ENCODE data around the gene CACNA1C. TPM values are rescaled to one million over a fixed set of nuclear protein-coding genes. Genes with fewer than 3 reads are reported as not detected.

CACNA1C gene
- total and polyA plus RNA-seq, 10 of the 15 experiments (the other 5 are each of a cell fraction or from before 2014, with no cell fraction given): under 0.01 to 0.15 (median 0.09) TPM; not detected in 5

DNA sequence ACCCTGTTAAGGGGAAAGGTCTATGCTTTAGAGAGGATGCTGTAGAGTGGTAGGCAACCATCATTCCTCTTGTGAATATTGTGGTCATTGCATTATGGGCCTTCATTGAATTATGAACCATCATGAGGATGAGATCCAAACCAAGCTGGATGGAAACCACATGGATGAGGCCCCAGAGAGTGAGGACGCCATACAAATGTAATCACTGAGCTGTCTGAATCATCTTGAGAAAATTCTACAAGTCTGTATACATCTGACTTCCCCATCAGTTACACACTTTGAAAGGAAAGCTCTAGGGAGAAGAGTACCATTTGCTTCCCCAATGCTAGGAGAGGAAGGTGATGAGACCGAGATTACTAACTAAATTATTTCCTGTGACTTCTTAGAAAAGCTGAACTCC is 172.9 kb downstream of the CACNA1C start:
- no TSS peak for BruUV-seq (replicated peaks)
- TF ChIP-seq RBBP5 (conservative IDR thresholded peaks at IDR 0.05) (no peak), EED (IDR thresholded peaks at IDR 0.05; ENCODE audit: low read depth) (no peak), NBN (IDR thresholded peaks at IDR 0.05) (no peak)
- TF ChIP-seq, protein P1, sequence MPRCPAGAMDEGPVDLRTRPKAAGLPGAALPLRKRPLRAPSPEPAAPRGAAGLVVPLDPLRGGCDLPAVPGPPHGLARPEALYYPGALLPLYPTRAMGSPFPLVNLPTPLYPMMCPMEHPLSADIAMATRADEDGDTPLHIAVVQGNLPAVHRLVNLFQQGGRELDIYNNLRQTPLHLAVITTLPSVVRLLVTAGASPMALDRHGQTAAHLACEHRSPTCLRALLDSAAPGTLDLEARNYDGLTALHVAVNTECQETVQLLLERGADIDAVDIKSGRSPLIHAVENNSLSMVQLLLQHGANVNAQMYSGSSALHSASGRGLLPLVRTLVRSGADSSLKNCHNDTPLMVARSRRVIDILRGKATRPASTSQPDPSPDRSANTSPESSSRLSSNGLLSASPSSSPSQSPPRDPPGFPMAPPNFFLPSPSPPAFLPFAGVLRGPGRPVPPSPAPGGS (IDR thresholded peaks at IDR 0.05; ENCODE audit: borderline replicate concordance, insufficient read depth, low read depth, low read length, poor library complexity, severe bottlenecking): no peak
- H2AFZ ChIP-seq (ENCODE audit: control insufficient read depth, low read depth, low read length): no peak overlapping the region
- no peak for FAIRE-seq
- ATAC-seq: no peak
- SMC1A ChIA-PET (ENCODE audit: uncharacterized antibody, unreplicated experiment): interaction anchor here (1.3 kb wide), 1 partner anchor 62 kb away, joined by 3 read pairs; no protein-coding TSS in a partner anchor
- no peaks in the 10 kb centered on the region for H3K36me3 ChIP-seq (ENCODE audit: control insufficient read depth in 2 of 2, insufficient read depth in 2 of 2, low read length in 1 of 2)
- no peak overlapping the region for H3K27ac ChIP-seq (ENCODE audit: control insufficient read depth, insufficient read depth)
- H3K27me3 ChIP-seq (replicated peaks in 1 of 2; ENCODE audit: control insufficient read depth in 2 of 2, insufficient read depth in 2 of 2, low read length in 1 of 2): peaks cover 0 to 1% of the 10 kb centered on the region in 2 experiments; a peak in 1 of 4 replicates
- no peaks in the 10 kb centered on the region for H3K9me3 ChIP-seq (replicated peaks; ENCODE audit: control insufficient read depth, insufficient read depth, low read length)
- CTCF ChIA-PET: no interaction called here
- RAD21 ChIA-PET (ENCODE audit: unreplicated experiment): no interaction called here
- H3K4me1 ChIP-seq (ENCODE audit: control insufficient read depth, insufficient read depth, low read length): no peaks in the 10 kb centered on the region
- intact Hi-C loops (cut with micrococcal nuclease; ENCODE audit: unreplicated experiment): no loop called here
- in situ Hi-C loops (cut with MboI): no loop called here
- no peak overlapping the region for H3K4me2 ChIP-seq (ENCODE audit: control insufficient read depth, insufficient read depth)
- H3K79me2 ChIP-seq (ENCODE audit: control insufficient read depth, insufficient read depth, low read length): no peaks in the 10 kb centered on the region
- WGBS (ENCODE audit: insufficient coverage, insufficient replicate concordance, low lambda C conversion rate, missing lambda C conversion rate): 3% methylated on average over 2 of the region's 2 CpGs
- no peaks in the 10 kb centered on the region for H4K20me1 ChIP-seq (ENCODE audit: control insufficient read depth, insufficient read depth)
- POLR2A ChIA-PET: no interaction called here
- no peak overlapping the region for H3K4me3 ChIP-seq
- no peak overlapping the region for H3K9ac ChIP-seq (ENCODE audit: control insufficient read depth, insufficient read depth, low read length)
- DNase-seq (ENCODE audit: low read depth, low spot score): no peak

DNA sequence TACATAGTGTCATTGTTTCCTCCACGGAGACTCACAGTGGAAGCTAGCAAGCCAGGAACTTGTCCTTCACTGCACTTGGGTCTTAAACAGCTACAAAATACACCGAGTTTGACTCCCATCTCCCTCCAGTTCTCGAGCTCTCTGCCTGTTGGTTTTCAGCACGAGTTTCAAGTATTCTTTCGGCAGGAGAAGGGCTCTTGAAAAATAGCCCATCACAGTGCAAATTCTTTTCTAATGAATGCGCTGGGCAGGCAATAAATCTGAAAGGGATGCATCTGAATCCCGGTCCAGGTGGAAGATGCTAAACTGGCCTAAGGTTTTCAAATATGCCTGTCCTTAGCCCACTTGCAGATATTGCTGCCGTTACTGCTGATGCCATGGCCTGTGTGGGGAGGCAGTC is 173.9 kb downstream of the CACNA1C start:
- DNase-seq (ENCODE audit: low read depth, low spot score): no peak
- TF ChIP-seq, protein P2, sequence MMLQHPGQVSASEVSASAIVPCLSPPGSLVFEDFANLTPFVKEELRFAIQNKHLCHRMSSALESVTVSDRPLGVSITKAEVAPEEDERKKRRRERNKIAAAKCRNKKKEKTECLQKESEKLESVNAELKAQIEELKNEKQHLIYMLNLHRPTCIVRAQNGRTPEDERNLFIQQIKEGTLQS (IDR thresholded peaks at IDR 0.05; ENCODE audit: borderline replicate concordance, extremely low read depth, low read depth, low read length): no peak
- TF ChIP-seq NR2F1 (conservative IDR thresholded peaks at IDR 0.05): no peak
- TF ChIP-seq PAX8 (IDR thresholded peaks at IDR 0.05): no peak
- TF ChIP-seq, protein P3, sequence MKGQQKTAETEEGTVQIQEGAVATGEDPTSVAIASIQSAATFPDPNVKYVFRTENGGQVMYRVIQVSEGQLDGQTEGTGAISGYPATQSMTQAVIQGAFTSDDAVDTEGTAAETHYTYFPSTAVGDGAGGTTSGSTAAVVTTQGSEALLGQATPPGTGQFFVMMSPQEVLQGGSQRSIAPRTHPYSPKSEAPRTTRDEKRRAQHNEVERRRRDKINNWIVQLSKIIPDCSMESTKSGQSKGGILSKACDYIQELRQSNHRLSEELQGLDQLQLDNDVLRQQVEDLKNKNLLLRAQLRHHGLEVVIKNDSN (IDR thresholded peaks at IDR 0.05; ENCODE audit: borderline replicate concordance, extremely low read length, insufficient read depth, low read depth, low read length): no peak
- no peak for TF ChIP-seq DPF2 (IDR thresholded peaks at IDR 0.05)
- no peak for TF ChIP-seq BACH1 (IDR thresholded peaks at IDR 0.05; ENCODE audit: borderline replicate concordance)
- TF ChIP-seq ZBED1 (IDR thresholded peaks at IDR 0.05; ENCODE audit: borderline replicate concordance): no peak
- no peak for TF ChIP-seq HDAC2 (IDR thresholded peaks at IDR 0.05)
- no peak for TF ChIP-seq TCF3 (IDR thresholded peaks at IDR 0.05; ENCODE audit: borderline replicate concordance, insufficient read depth, low read depth, low read length)
- TF ChIP-seq FOS (IDR thresholded peaks at IDR 0.05; ENCODE audit: borderline replicate concordance, extremely low read depth, insufficient read length): no peak
- no peak for TF ChIP-seq RB1 (IDR thresholded peaks at IDR 0.05; ENCODE audit: borderline replicate concordance)
- TF ChIP-seq, protein P4, sequence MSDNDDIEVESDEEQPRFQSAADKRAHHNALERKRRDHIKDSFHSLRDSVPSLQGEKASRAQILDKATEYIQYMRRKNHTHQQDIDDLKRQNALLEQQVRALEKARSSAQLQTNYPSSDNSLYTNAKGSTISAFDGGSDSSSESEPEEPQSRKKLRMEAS (IDR thresholded peaks at IDR 0.05; ENCODE audit: low read depth, low read length): no peak
- Histone ChIP-seq H3K27ac (ENCODE audit: control insufficient read depth, insufficient read depth) (no peak overlapping the region), H3K4me3 (no peak overlapping the region), H3K36me3 (ENCODE audit: control insufficient read depth in 2 of 2, insufficient read depth in 2 of 2, low read length in 1 of 2) (no peaks in the 10 kb centered on the region), H4K20me1 (ENCODE audit: control insufficient read depth, insufficient read depth) (no peaks in the 10 kb centered on the region), H3K27me3 (replicated peaks in 1 of 2; ENCODE audit: control insufficient read depth in 2 of 2, insufficient read depth in 2 of 2, low read length in 1 of 2) (no peaks in the 10 kb centered on the region), H3K9me3 (replicated peaks; ENCODE audit: control insufficient read depth, insufficient read depth, low read length) (no peaks in the 10 kb centered on the region), H3K4me2 (ENCODE audit: control insufficient read depth, insufficient read depth) (no peak overlapping the region), H3K79me2 (ENCODE audit: control insufficient read depth, insufficient read depth, low read length) (no peaks in the 10 kb centered on the region), H3K4me1 (ENCODE audit: control insufficient read depth, insufficient read depth, low read length) (no peaks in the 10 kb centered on the region), H3K9ac (ENCODE audit: control insufficient read depth, insufficient read depth, low read length) (no peak overlapping the region), H2AFZ (ENCODE audit: control insufficient read depth, low read depth, low read length) (no peak overlapping the region)
- in situ Hi-C loops (cut with MboI): no loop called here
- no peak for FAIRE-seq
- no peak for ATAC-seq
- RAD21 ChIA-PET (ENCODE audit: unreplicated experiment): no interaction called here
- no TSS peak for BruUV-seq (replicated peaks)
- intact Hi-C loops (cut with micrococcal nuclease; ENCODE audit: unreplicated experiment): no loop called here
- CTCF ChIA-PET: no interaction called here
- WGBS (ENCODE audit: insufficient coverage, insufficient replicate concordance, low lambda C conversion rate, missing lambda C conversion rate): 59% methylated on average over 8 of the region's 8 CpGs
- POLR2A ChIA-PET: no interaction called here
- SMC1A ChIA-PET (ENCODE audit: uncharacterized antibody, unreplicated experiment): interaction anchor here (0.5 to 1.6 kb wide), 4 partner anchors 23 to 649 kb away, joined by 3 to 4 read pairs (median 3); no protein-coding TSS in a partner anchor

Data from GM12878 (cell line).